HepG2 (cell line): ENCODE data around the gene ATP2C2. TPM values are rescaled to one million over a fixed set of nuclear protein-coding genes. Genes with fewer than 3 reads are reported as not detected.

Experiments used
- FOXK1 ChIP-seq: sonication (generic); formaldehyde crosslinking; IDR thresholded peaks from 2 replicates; pipeline ENCODE4 v1.4.0; 2020; ENCODE audit warnings: low read depth, missing genetic modification reagents, borderline replicate concordance
- GPBP1L1 ChIP-seq: sonication (generic); formaldehyde crosslinking; IDR thresholded peaks from 2 replicates; pipeline ENCODE4 v1.5.0; 2020; ENCODE audit warnings: mild to moderate bottlenecking, missing genetic modification reagents
- KDM5B ChIP-seq: sonication (generic); formaldehyde crosslinking; IDR thresholded peaks from 2 replicates; pipeline ENCODE4 v1.4.0; 2020; ENCODE audit warnings: missing genetic modification reagents, mild to moderate bottlenecking, borderline replicate concordance
- MED13 ChIP-seq: sonication (generic); formaldehyde crosslinking; IDR thresholded peaks from 2 replicates; pipeline ENCODE4 v1.5.0; 2020; ENCODE audit warnings: missing genetic modification reagents
- NR1H2 ChIP-seq: sonication (generic); formaldehyde crosslinking; IDR thresholded peaks from 2 replicates; pipeline ENCODE4 v1.8.1; 2022; ENCODE audit warnings: low read depth, missing genetic modification reagents, borderline replicate concordance
- PHF8 ChIP-seq: sonication (generic); formaldehyde crosslinking; IDR thresholded peaks from 2 replicates; pipeline ENCODE4 v1.5.0; 2020; ENCODE audit warnings: missing genetic modification reagents
- SOX5 ChIP-seq: IDR thresholded peaks from 2 replicates; pipeline ENCODE4 v1.6.1; 2016; ENCODE audit warnings: borderline replicate concordance
- SUZ12 ChIP-seq: fragments of 150-350 bp; IDR thresholded peaks from 2 replicates; pipeline ENCODE4 v1.6.1; 2014; ENCODE audit warnings: low read depth, low read length
- TEAD2 ChIP-seq: sonication (generic); formaldehyde crosslinking; IDR thresholded peaks from 2 replicates; pipeline ENCODE4 v1.9.0; 2021; ENCODE audit warnings: missing genetic modification reagents
- THAP11 ChIP-seq: IDR thresholded peaks from 2 replicates; pipeline ENCODE4 v1.6.1; 2016; ENCODE audit warnings: missing biosample characterization, missing genetic modification reagents
- ZNF446 ChIP-seq: sonication (generic); formaldehyde crosslinking; IDR thresholded peaks from 2 replicates; pipeline ENCODE4 v1.5.0; 2020; ENCODE audit warnings: mild to moderate bottlenecking, missing genetic modification reagents
- ZNF576 ChIP-seq: sonication (generic); formaldehyde crosslinking; IDR thresholded peaks from 2 replicates; pipeline ENCODE4 v1.4.0; 2020; ENCODE audit warnings: mild to moderate bottlenecking, missing genetic modification reagents
- ZNF629 ChIP-seq: sonication (generic); formaldehyde crosslinking; conservative IDR thresholded peaks from 2 replicates; pipeline ENCODE4 v1.5.0; 2020; ENCODE audit warnings: missing genetic modification reagents
- polyA plus RNA-seq, 8 experiments: library from polyadenylated mRNA; depleted of rRNA in 3 of 8; stranded (reverse) in 7 of 8; unstranded in 1 of 8; fragments of >200 nt; fragmentation: Illumina TruSeq in 4 of 8; extraction: Trizol in 4 of 8; gene quantifications; 2 replicates each; pipeline versions ENCODE4 v1.2.1 to v1.2.3, GENCODE V29; 2011 to 2016; ENCODE audit warnings: low read depth in 4 of 8, missing spikeins in 1 of 8, mixed read lengths in 1 of 8; ENCODE audit not compliant: insufficient read depth in 1 of 8
- total RNA-seq, 5 experiments: library from RNA; depleted of rRNA; stranded (reverse); fragments of >200 nt; fragmentation: Illumina TruSeq; extraction: Trizol; gene quantifications; 2 replicates each; pipeline ENCODE4 v1.2.3, GENCODE V29; 2016; ENCODE audit warnings: low read depth in 1 of 5

Gene ATP2C2
- total and polyA plus RNA-seq, 2 of the 13 experiments (the other 11 are each of a cell fraction or from before 2014, with no cell fraction given): 0.07 TPM; not detected in 1

- TF ChIP-seq SUZ12 (no peak), FOXK1 (CRISPR knock-in tag) (no peak), GPBP1L1 (CRISPR knock-in tag) (no peak), MED13 (CRISPR knock-in tag) (no peak), ZNF629 (CRISPR knock-in tag) (no peak), ZNF576 (CRISPR knock-in tag) (no peak), THAP11 (CRISPR knock-in tag) (no peak), SOX5 (CRISPR knock-in tag) (no peak), KDM5B (CRISPR knock-in tag) (no peak), ZNF446 (CRISPR knock-in tag) (no peak), NR1H2 (CRISPR knock-in tag) (no peak), TEAD2 (CRISPR knock-in tag) (no peak), PHF8 (CRISPR knock-in tag) (no peak)
Measured at GRCh38 chr16:84323606-84324005, 44.7 kb upstream of the ATP2C2 start (continued).
